B cell (primary cell): ENCODE measurements around the gene FBXL13. TPM values are rescaled to one million over a fixed set of nuclear protein-coding genes. Genes with fewer than 3 reads are reported as not detected.
"Not testable (repeated sequence)": the region's sequence is repeated elsewhere in the genome, so short reads cannot be mapped to it uniquely, and the experiment has no call there.

ENCODE experiments used
- ATAC-seq: fragments of 200-7000 bp; cut with Tn5 transposase; one replicate; pipeline ENCODE4 v1.10.0; 2021; ENCODE audit warnings: low read depth, mild to moderate bottlenecking, moderate number of reproducible peaks, moderate library complexity
- CTCF ChIA-PET: fragments of 350-600 bp; sonication (Branson Sonifier 250); formaldehyde crosslinking; loops from one replicate; lab custom pipeline; 2021; ENCODE audit warnings: antibody characterized with exemption, inconsistent platforms; lab: Charles Lee
- POLR2A ChIA-PET: fragments of 350-600 bp; sonication (Branson Sonifier 250); formaldehyde crosslinking; loops from one replicate; lab custom pipeline; 2021; ENCODE audit warnings: antibody characterized with exemption; lab: Charles Lee
- DNase-seq: peaks from one replicate; pipeline ENCODE4 v3.0.0; 2013
- H2AFZ ChIP-seq: 2 replicates; pipeline ENCODE4 v1.6.1; 2012; ENCODE audit warnings: mild to moderate bottlenecking, low read depth, low read length; ENCODE audit not compliant: insufficient read depth, poor library complexity, severe bottlenecking
- H3K27ac ChIP-seq, 2 donors: 1 replicate in 1 of 2; 2 replicates in 1 of 2; pipeline ENCODE4 v1.5.1; 2012 to 2013; ENCODE audit warnings: low read length in 2 of 2, mild to moderate bottlenecking in 2 of 2, moderate library complexity in 1 of 2
- H3K27me3 ChIP-seq, 4 experiments: fragments of 200-600 bp in 1 of 4; sonication (generic) in 1 of 4; replicated peaks in 1 of 4; 1 replicate in 2 of 4; 2 replicates in 2 of 4; pipeline versions ENCODE4 v1.6.1 to v1.7.0; 2013 to 2016; ENCODE audit warnings: low read length in 3 of 4, mild to moderate bottlenecking in 2 of 4, mixed read lengths in 1 of 4, moderate library complexity in 1 of 4; ENCODE audit not compliant: insufficient read depth in 4 of 4, control insufficient read depth in 3 of 4; ENCODE audit errors: control extremely low read depth in 1 of 4
- H3K36me3 ChIP-seq, 2 experiments: replicated peaks in 1 of 2; 1 replicate in 1 of 2; 2 replicates in 1 of 2; pipeline versions ENCODE4 v1.6.1 to v1.7.1; 2013; ENCODE audit warnings: low read length in 1 of 2; ENCODE audit not compliant: insufficient read depth in 2 of 2, control insufficient read depth in 1 of 2; ENCODE audit errors: control extremely low read depth in 1 of 2, extremely low read depth in 1 of 2
- H3K4me1 ChIP-seq, 2 donors: fragments of 200-600 bp in 1 of 2; sonication (generic) in 1 of 2; 1 replicate in 1 of 2; 2 replicates in 1 of 2; pipeline versions ENCODE4 v1.5.1 to v1.6.1; 2013 to 2017; ENCODE audit warnings: low read length in 2 of 2; ENCODE audit not compliant: control insufficient read depth in 2 of 2, insufficient read depth in 2 of 2
- H3K4me2 ChIP-seq: replicated peaks from 2 replicates; pipeline ENCODE3; 2012; ENCODE audit warnings: mild to moderate bottlenecking, low read depth, low read length; ENCODE audit not compliant: poor library complexity, severe bottlenecking
- H3K4me3 ChIP-seq, 5 experiments: fragments of 200-600 bp in 1 of 5; sonication (generic) in 1 of 5; 1 replicate in 3 of 5; 2 replicates in 2 of 5; pipeline versions ENCODE4 v1.5.1 to v1.7.0; 2011 to 2016; ENCODE audit warnings: low read length in 4 of 5, mild to moderate bottlenecking in 4 of 5, low read depth in 2 of 5, control low read depth in 1 of 5, moderate library complexity in 1 of 5; ENCODE audit not compliant: insufficient read depth in 1 of 5; ENCODE audit errors: control extremely low read depth in 1 of 5, extremely low read depth in 1 of 5
- H3K79me2 ChIP-seq: fragments of 200-600 bp; sonication (generic); one replicate; pipeline ENCODE4 v1.6.0; 2016; ENCODE audit warnings: low read length; ENCODE audit not compliant: control insufficient read depth, insufficient read depth
- H3K9ac ChIP-seq: fragments of 200-600 bp; sonication (generic); 2 replicates; pipeline ENCODE4 v1.6.1; 2017; ENCODE audit warnings: mild to moderate bottlenecking, low read length, moderate library complexity
- H3K9me3 ChIP-seq, 3 donors: one replicate each; pipeline versions ENCODE4 v1.6.1 to v1.7.1; 2013; ENCODE audit warnings: low read length in 2 of 3; ENCODE audit not compliant: control insufficient read depth in 2 of 3, insufficient read depth in 1 of 3; ENCODE audit errors: control extremely low read depth in 1 of 3
- H4K20me1 ChIP-seq: 2 replicates; pipeline ENCODE4 v1.6.0; 2012; ENCODE audit warnings: mild to moderate bottlenecking, low read length; ENCODE audit not compliant: insufficient read depth, control insufficient read depth, poor library complexity, severe bottlenecking
- H3K27ac Mint-ChIP-seq: one replicate; pipeline ENCODE4 v1.8.0; 2021; ENCODE audit warnings: mixed read lengths
- H3K27me3 Mint-ChIP-seq: one replicate; pipeline ENCODE4 v1.8.0; 2021; ENCODE audit warnings: mixed read lengths
- H3K4me1 Mint-ChIP-seq: one replicate; pipeline ENCODE4 v1.8.0; 2021; ENCODE audit warnings: mixed read lengths
- H3K4me3 Mint-ChIP-seq: one replicate; pipeline ENCODE4 v1.8.0; 2021; ENCODE audit warnings: mixed read lengths
- H3K9me3 Mint-ChIP-seq: one replicate; pipeline ENCODE4 v1.8.0; 2022; ENCODE audit warnings: mixed read lengths; ENCODE audit not compliant: insufficient read depth
- WGBS: methylation state at CpG from one replicate; pipeline ENCODE4 v1.1.5; 2013; ENCODE audit warnings: missing lambda C conversion rate; ENCODE audit not compliant: insufficient coverage; 5-methylcytosine and 5-hydroxymethylcytosine counted together
- intact Hi-C: fragments of 100-400 bp; cut with micrococcal nuclease; formaldehyde crosslinking; loops from one replicate; pipeline ENCODE4 v1.10.0; 2022
- polyA plus RNA-seq: library from polyadenylated mRNA; depleted of rRNA; stranded (reverse); fragments of >200 nt; gene quantifications from 2 replicates; pipeline ENCODE4 v1.2.3, GENCODE V29; 2012
- total RNA-seq, 2 donors: library from RNA; stranded (reverse); fragments of 120-200 nt in 1 of 2; gene quantifications; 1 replicate in 1 of 2; 2 replicates in 1 of 2; pipeline versions ENCODE4 v1.2.3 to v1.2.4, GENCODE V29; 2013 to 2022

FBXL13 gene
- total and polyA plus RNA-seq, 2 donors (not counting 1 experiment from before 2014, with no cell fraction given) = 0.22 to 4.0 TPM

- CTCF ChIA-PET, DNase-seq, H4K20me1 ChIP-seq, H2AFZ ChIP-seq, H3K4me3 ChIP-seq, POLR2A ChIA-PET, H3K4me1 Mint-ChIP-seq, ATAC-seq, H3K9me3 ChIP-seq, H3K4me2 ChIP-seq, H3K27ac ChIP-seq, H3K36me3 ChIP-seq, H3K9me3 Mint-ChIP-seq, intact Hi-C loops, H3K4me3 Mint-ChIP-seq, H3K27me3 Mint-ChIP-seq, H3K27me3 ChIP-seq, H3K4me1 ChIP-seq, H3K9ac ChIP-seq, H3K27ac Mint-ChIP-seq, H3K79me2 ChIP-seq: not testable (repeated sequence)
- WGBS = no CpG with 5 or more reads among the region's 2 CpGs
These were observed 285.8 kb downstream of the FBXL13 start for GRCh38 chr7:102788770-102789169.

GRCh38 chr7:102780926-102781325, 293.7 kb downstream of the FBXL13 start:
- H2AFZ ChIP-seq, H3K27me3 Mint-ChIP-seq, H3K79me2 ChIP-seq, H3K4me1 Mint-ChIP-seq, H3K9me3 Mint-ChIP-seq, H3K27ac Mint-ChIP-seq, H3K27me3 ChIP-seq, H3K36me3 ChIP-seq, H3K4me3 ChIP-seq, H3K4me2 ChIP-seq, H3K4me3 Mint-ChIP-seq, ATAC-seq, H4K20me1 ChIP-seq, DNase-seq, intact Hi-C loops, H3K4me1 ChIP-seq, H3K9me3 ChIP-seq, CTCF ChIA-PET, POLR2A ChIA-PET, H3K27ac ChIP-seq, H3K9ac ChIP-seq: not testable (repeated sequence)
- 98% methylated on average over 8 of the region's 10 CpGs for WGBS

GRCh38 chr7:102778663-102779062, 295.9 kb downstream of the FBXL13 start:
- H3K9ac ChIP-seq, H3K27ac Mint-ChIP-seq, H2AFZ ChIP-seq, ATAC-seq, H3K4me3 Mint-ChIP-seq, DNase-seq, H4K20me1 ChIP-seq, H3K27me3 Mint-ChIP-seq, H3K4me1 Mint-ChIP-seq, H3K79me2 ChIP-seq, H3K27ac ChIP-seq, H3K4me2 ChIP-seq, H3K36me3 ChIP-seq, POLR2A ChIA-PET, H3K9me3 Mint-ChIP-seq, CTCF ChIA-PET, intact Hi-C loops, H3K4me1 ChIP-seq, H3K27me3 ChIP-seq, H3K4me3 ChIP-seq, H3K9me3 ChIP-seq: not testable (repeated sequence)
- WGBS = no CpG with 5 or more reads among the region's 3 CpGs

GRCh38 chr7:102776217-102776616, 298.4 kb downstream of the FBXL13 start:
- H3K36me3 ChIP-seq, H2AFZ ChIP-seq, H3K27ac ChIP-seq, H3K4me2 ChIP-seq, H3K27me3 ChIP-seq, H3K27ac Mint-ChIP-seq, CTCF ChIA-PET, intact Hi-C loops, DNase-seq, H3K4me1 Mint-ChIP-seq, H3K4me3 Mint-ChIP-seq, H3K79me2 ChIP-seq, H3K9me3 ChIP-seq, H3K4me1 ChIP-seq, H3K9ac ChIP-seq, H4K20me1 ChIP-seq, ATAC-seq, H3K27me3 Mint-ChIP-seq, H3K4me3 ChIP-seq, H3K9me3 Mint-ChIP-seq, POLR2A ChIA-PET: not testable (repeated sequence)
